ENCODE data around the gene NEK2.

NEK2 gene

GRCh38 chr1:211637066-211637465, 38.4 kb downstream of the NEK2 start (continued):
- TF ChIP-seq, protein P1, sequence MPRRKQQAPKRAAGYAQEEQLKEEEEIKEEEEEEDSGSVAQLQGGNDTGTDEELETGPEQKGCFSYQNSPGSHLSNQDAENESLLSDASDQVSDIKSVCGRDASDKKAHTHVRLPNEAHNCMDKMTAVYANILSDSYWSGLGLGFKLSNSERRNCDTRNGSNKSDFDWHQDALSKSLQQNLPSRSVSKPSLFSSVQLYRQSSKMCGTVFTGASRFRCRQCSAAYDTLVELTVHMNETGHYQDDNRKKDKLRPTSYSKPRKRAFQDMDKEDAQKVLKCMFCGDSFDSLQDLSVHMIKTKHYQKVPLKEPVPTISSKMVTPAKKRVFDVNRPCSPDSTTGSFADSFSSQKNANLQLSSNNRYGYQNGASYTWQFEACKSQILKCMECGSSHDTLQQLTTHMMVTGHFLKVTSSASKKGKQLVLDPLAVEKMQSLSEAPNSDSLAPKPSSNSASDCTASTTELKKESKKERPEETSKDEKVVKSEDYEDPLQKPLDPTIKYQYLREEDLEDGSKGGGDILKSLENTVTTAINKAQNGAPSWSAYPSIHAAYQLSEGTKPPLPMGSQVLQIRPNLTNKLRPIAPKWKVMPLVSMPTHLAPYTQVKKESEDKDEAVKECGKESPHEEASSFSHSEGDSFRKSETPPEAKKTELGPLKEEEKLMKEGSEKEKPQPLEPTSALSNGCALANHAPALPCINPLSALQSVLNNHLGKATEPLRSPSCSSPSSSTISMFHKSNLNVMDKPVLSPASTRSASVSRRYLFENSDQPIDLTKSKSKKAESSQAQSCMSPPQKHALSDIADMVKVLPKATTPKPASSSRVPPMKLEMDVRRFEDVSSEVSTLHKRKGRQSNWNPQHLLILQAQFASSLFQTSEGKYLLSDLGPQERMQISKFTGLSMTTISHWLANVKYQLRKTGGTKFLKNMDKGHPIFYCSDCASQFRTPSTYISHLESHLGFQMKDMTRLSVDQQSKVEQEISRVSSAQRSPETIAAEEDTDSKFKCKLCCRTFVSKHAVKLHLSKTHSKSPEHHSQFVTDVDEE (CRISPR knock-in tag; IDR thresholded peaks at IDR 0.05) = no peak
- TF ChIP-seq ZNF8 (CRISPR knock-in tag; IDR thresholded peaks at IDR 0.05) = no peak

- TF ChIP-seq TOX (CRISPR knock-in tag; IDR thresholded peaks at IDR 0.05; ENCODE audit: borderline replicate concordance) (peak; percentile 46; the same call in 1 of the 2 replicates), ZC3H10 (CRISPR knock-in tag; IDR thresholded peaks at IDR 0.05) (0 out of 2 replicates have a peak, but pooled peaks have one; percentile 48), OSR1 (CRISPR knock-in tag; IDR thresholded peaks at IDR 0.05) (peak; percentile 92)
- peak; percentile 70 for ATAC-seq
Measured at GRCh38 chr1:211636575-211637029, 38.8 kb downstream of the NEK2 start.

- TF ChIP-seq TOX (CRISPR knock-in tag; IDR thresholded peaks at IDR 0.05; ENCODE audit: borderline replicate concordance) (0 out of 2 replicates have a peak, but pooled peaks have one; percentile 33), ZC3H10 (CRISPR knock-in tag; IDR thresholded peaks at IDR 0.05) (peak; percentile 74)
- TF ChIP-seq, protein P2, sequence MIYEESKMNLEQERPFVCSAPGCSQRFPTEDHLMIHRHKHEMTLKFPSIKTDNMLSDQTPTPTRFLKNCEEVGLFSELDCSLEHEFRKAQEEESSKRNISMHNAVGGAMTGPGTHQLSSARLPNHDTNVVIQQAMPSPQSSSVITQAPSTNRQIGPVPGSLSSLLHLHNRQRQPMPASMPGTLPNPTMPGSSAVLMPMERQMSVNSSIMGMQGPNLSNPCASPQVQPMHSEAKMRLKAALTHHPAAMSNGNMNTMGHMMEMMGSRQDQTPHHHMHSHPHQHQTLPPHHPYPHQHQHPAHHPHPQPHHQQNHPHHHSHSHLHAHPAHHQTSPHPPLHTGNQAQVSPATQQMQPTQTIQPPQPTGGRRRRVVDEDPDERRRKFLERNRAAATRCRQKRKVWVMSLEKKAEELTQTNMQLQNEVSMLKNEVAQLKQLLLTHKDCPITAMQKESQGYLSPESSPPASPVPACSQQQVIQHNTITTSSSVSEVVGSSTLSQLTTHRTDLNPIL (CRISPR knock-in tag; IDR thresholded peaks at IDR 0.05; ENCODE audit: low read depth) = no peak
- TF ChIP-seq, protein P1 (CRISPR knock-in tag; IDR thresholded peaks at IDR 0.05) = no peak
- ATAC-seq = peak; percentile 9
Measured at GRCh38 chr1:211635597-211636205, 39.7 kb downstream of the NEK2 start.

DNA sequence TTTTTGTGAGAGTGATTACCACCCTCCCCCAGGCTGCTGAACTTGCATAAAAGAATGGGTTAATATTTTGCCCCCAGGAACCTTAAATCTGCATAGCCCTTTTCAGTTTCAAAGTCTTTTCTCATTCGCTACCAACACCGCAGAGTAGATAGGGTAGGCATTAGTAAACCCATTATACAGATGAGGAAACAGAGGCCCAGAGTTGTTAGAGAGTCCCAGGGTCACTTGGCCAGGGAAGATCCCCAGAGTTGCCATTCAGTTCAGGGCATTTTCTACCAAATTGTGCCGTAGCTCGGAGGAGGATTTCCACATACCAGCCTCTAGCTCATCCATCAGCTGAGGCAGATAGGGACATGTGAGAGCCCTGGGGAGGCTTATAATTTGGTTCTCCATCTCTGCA, 40.5 kb downstream of the NEK2 start:
- ATAC-seq = no peak
- TF ChIP-seq CSDC2 (CRISPR knock-in tag; IDR thresholded peaks at IDR 0.05) (no peak), ESRRG (CRISPR knock-in tag; IDR thresholded peaks at IDR 0.05) (no peak), SNAI2 (CRISPR knock-in tag; IDR thresholded peaks at IDR 0.05) (no peak), BACH2 (CRISPR knock-in tag; IDR thresholded peaks at IDR 0.05; ENCODE audit: borderline replicate concordance) (no peak), RARB (CRISPR knock-in tag; IDR thresholded peaks at IDR 0.05) (no peak), ZNF565 (CRISPR knock-in tag; conservative IDR thresholded peaks at IDR 0.05; ENCODE audit: low read depth) (no peak), ZC3H10 (CRISPR knock-in tag; IDR thresholded peaks at IDR 0.05) (no peak), ZNF8 (CRISPR knock-in tag; IDR thresholded peaks at IDR 0.05) (no peak), ZFP3 (CRISPR knock-in tag; IDR thresholded peaks at IDR 0.05) (no peak), ZFP30 (CRISPR knock-in tag; IDR thresholded peaks at IDR 0.05) (no peak), CSRNP3 (CRISPR knock-in tag; IDR thresholded peaks at IDR 0.05) (no peak), TOX (CRISPR knock-in tag; IDR thresholded peaks at IDR 0.05; ENCODE audit: borderline replicate concordance) (no peak), ZNF70 (CRISPR knock-in tag; IDR thresholded peaks at IDR 0.05) (no peak), OSR1 (CRISPR knock-in tag; IDR thresholded peaks at IDR 0.05) (no peak)
- TF ChIP-seq, protein P2 (CRISPR knock-in tag; IDR thresholded peaks at IDR 0.05; ENCODE audit: low read depth) = no peak
- TF ChIP-seq, protein P3, sequence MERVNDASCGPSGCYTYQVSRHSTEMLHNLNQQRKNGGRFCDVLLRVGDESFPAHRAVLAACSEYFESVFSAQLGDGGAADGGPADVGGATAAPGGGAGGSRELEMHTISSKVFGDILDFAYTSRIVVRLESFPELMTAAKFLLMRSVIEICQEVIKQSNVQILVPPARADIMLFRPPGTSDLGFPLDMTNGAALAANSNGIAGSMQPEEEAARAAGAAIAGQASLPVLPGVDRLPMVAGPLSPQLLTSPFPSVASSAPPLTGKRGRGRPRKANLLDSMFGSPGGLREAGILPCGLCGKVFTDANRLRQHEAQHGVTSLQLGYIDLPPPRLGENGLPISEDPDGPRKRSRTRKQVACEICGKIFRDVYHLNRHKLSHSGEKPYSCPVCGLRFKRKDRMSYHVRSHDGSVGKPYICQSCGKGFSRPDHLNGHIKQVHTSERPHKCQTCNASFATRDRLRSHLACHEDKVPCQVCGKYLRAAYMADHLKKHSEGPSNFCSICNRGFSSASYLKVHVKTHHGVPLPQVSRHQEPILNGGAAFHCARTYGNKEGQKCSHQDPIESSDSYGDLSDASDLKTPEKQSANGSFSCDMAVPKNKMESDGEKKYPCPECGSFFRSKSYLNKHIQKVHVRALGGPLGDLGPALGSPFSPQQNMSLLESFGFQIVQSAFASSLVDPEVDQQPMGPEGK (CRISPR knock-in tag; IDR thresholded peaks at IDR 0.05; ENCODE audit: borderline replicate concordance) = no peak

Data from SK-N-SH treated with all-trans-retinoic acid at 6 μM for 48 hours (cell line).